CD4-positive, alpha-beta T cell treated with Interferon gamma for 1 hour (primary cell): ENCODE measurements around the gene ASB7.
A peak's percentile ranks its signal among the peaks of the same experiment; 100 is the strongest.
"Not testable (repeated sequence)": the region's sequence is repeated elsewhere in the genome, so short reads cannot be mapped to it uniquely, and the experiment has no call there.

Experiments
- DNase-seq: peaks from one replicate; pipeline ENCODE4 v3.0.0-alpha.2; 2020

Gene ASB7

DNA sequence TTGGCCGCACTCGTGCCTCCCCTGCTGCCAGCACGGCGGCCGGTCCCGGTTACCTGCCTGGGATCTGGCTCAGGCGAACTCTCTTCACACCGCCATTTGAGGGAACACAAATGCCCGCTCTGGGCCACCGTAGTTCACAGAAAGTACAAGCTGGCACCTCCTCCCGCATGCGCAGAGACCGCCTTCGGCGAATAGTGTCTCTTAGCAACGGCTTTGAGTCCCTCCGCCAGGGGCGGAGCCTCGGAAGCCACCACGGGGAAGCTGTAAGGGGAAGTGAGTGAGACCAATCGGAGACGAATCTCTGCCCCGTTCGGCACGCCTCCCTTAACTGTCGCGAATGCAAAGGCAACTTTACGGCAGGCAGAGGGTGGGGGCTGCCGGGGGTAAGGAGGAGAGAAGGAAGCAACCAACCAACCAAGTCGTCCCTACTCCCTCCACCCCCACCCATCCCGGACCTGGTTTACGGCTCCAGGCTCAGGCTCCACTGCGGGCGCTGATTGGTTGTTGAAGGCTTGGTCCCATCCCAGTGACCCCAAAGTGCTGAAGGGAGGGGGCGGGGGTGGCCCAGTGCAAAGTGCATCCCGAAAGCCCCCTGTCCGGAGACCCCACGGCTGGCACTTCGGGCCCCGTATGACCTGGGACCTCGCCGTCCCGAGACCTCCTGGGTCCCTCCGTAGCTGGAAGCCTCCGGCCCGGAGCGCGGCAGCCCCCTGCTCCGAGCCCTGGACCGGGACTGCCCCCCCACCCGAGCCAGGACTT lies at the start of gene ASB7, which contains the start of gene LINS1:
TSS of gene ASB7 (plus strand) at position 526 of the 759 bp plus-strand sequence. CDS start 9,628 bp downstream, outside the sequence.
TSS of gene LINS1 (minus strand) at position 121 of the 759 bp plus-strand sequence. CDS start 21,342 bp downstream, outside the sequence.
- DNase-seq: peak; percentile 100

GRCh38 chr15:100553468-100553867 lies 48.9 kb upstream of the ASB7 start:
- DNase-seq: no peak

- no peak for DNase-seq
Measured at GRCh38 chr15:100558771-100559254, 43.6 kb upstream of the ASB7 start.

GRCh38 chr15:100559330-100559729 lies 43.1 kb upstream of the ASB7 start:
- no peak for DNase-seq

GRCh38 chr15:100560323-100560722 lies 42.1 kb upstream of the ASB7 start:
- DNase-seq: no peak

DNA sequence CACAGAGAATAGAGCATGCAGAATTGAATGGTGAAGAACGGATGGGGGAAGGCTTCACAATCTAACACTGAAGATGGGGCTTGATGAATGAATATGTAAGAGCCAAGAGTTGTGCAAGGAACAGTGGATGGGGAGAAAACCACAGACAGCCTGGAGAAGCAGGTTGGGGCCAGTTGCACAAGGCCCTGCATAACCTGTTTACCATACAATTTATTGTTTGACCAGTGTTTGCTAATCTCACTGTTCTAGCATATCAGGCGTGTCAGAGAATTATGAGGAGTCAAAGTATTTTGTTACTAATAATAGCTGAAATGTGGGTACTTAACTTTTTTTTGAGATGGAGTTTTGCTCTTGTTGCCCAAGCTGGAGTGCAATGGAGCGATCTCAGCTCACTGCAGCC lies 36.8 kb upstream of the ASB7 start:
- DNase-seq: no peak

DNA sequence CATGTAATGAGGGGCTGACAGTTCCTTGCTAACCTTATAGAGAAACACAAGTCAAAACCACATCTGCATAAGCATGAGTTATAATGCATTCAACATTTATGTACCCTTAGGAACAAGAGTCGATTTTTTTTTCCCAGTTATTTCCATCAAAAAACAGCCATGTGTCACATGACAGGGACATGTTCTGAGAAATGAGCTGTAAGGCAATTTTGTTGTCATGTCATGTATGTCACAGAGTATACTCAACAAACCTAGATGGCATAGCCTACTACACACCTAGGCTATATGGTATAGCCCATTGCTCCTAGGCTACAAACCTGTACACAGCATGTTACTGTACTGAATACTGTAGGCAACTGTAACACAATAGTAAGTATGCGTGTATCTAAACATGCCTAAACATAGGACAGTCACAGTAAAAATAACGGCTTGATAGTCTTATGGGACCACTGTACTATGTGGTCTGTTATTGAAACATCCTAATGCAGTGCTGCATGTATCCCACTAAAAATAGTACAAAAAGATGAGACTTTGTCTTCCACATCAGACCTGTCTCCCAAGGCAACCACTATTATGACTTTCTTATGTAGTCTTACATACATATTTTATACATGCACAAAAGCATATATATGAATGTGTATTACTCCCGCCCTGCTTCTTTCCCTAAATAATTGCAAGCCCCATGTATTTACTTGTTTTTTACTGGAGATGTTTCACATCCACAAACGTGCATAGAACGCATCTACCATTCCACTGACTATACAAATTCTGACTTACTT lies 35.4 kb upstream of the ASB7 start:
- DNase-seq: no peak

DNA sequence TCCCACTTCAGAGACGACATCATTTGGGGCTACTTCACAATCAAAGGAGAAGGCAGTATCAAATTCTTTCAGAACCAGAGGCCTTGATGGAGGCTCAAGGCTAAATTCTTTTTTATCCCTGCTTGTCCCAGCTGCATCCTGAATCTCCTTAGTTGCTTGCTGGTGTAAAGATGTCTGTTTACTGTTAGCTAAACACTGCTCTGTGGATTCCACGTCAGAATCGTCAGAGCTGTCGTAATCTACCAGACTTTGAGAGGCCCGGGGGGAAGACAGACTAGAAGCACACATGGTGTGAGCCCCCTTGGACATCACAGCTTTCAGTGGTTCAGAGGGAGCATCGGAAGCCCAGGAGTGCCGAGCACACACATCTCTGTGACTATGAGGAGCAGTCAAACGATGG lies 33.0 kb upstream of the ASB7 start:
- DNase-seq: no peak

DNA sequence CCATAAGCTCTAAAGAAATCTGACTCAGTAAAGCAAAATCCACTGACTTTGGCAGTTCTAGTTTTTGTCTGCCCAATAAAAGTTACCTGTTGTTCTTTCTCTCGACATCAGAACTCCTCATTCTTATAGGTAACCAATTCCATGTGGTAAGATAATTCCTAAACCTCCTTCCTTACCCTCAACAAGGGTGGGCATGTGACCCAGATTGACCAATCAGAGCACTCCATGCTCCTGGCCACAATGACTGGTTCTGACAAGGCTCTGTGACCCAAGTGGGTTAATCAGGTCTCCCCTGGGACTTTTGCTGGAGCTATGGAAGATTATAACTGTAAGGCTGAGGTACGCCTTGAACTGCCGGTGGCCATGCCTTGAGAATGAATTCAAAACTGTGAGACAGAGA lies 32.1 kb upstream of the ASB7 start:
- no peak for DNase-seq

DNA sequence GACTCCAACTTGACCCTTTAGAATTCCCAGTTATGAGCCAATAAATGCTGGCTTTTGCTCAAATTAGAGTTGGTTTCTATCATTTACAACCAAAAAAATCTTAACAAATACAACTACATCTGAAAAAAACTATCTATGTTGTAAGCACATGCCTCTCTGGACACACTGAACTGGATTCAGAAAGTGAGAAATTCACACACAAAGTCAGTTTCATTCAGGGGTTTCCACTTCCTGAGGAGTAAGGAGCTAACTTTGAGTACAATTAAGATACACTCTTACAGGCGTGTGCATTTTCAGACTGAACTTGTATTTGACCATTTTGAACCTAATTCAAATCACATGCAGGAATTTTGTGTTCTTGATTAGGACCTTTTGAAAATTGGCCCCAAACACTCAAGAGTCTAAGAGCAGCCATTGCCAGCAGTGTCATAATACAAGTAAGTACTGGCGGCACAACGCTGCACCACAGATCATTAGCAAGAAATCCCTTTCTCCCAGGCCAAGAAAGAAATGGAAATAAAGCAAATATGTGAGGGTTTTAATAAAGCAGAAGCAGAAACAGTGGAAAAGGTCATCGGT lies 31.6 kb upstream of the ASB7 start:
- no peak for DNase-seq

GRCh38 chr15:100571592-100572167 lies 30.7 kb upstream of the ASB7 start:
- DNase-seq: no peak

DNA sequence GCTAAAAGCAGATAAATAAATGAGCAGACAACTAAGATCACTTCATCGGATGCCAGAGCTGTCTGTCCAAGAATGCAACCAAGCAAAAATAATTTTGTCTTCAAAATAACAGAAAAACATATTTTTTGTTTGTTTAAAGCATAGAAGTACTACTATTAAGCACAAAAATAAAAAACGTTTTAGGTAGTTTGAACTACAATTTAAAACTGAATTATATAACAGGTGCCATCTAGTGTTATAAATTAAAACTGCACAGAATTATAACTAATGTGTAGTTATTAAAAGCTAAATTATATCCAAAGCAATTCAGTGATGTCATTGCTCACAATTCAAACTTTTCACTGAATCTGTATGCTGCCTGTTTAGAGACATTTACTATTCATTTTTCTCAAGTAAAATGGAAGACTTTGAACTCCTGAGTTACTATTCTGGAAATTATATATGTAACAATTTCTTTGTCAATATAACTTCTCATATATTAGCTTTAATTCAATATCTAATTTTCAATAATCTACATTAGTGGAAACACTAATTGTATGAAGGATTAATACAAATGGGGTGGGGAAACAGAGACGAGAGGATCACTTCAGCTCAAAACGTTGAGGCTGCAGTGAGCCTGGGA lies 29.9 kb upstream of the ASB7 start:
- no peak for DNase-seq

GRCh38 chr15:100573526-100573925 lies 28.9 kb upstream of the ASB7 start:
- DNase-seq: no peak

DNA sequence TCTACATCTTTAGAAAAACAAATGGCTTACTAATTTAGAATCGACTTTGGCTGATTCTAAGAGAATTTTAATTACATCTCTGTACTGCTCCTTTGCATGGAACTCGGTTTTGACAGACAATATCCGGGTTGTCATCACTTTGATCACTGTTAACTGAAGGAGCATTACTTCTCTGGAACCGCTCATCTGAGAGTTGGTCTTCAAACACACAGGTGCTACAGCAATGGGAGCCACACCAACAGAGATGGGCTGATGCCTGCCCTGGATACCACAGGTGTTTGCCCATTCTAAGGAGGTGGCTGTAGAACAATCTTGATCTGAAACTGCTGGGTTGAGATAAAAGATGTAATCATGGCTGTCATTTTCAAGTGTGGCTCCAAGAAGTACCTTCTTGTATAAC lies 22.0 kb upstream of the ASB7 start:
- no peak for DNase-seq

GRCh38 chr15:100588638-100589242 lies 13.6 kb upstream of the ASB7 start:
- no peak for DNase-seq

DNA sequence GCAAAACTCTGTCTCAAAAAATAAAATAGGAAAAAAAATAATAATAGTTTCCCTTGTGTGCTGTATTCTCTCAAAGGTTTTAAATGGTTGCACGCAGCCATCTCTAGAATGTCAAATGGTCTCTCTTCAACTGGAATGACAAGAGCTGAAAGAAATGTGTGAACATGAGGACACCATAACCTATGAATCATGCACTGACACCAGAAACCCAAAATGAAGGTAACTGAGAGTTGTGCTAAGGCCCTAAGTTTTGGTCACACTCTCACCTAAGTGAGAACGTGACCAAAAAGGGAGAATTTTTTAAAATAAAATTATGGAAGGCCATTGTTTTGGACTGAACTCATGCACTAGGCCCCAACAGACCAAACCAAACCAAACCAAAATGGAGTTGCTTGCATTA lies 11.2 kb upstream of the ASB7 start:
- not testable (repeated sequence) for DNase-seq

DNA sequence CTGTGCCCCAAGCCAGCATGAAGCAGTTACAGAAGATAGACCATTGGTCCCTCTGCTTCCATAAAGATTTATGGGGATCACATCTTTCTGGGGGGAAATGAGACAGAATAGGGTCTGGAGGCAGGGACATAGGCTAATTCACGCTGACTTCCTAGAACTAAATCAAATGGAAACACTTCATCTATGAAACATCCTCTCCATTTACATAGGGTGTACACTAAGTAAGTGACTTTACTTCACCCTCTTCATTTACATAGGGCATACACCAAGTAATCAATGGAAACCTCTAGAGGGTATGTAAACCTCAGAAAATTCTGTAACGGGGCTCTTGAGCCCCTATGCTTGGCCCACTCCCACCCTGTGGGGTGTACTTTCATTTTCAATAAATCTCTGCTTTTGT lies 10.6 kb upstream of the ASB7 start:
- no peak for DNase-seq

GRCh38 chr15:100592898-100593297 lies 9.5 kb upstream of the ASB7 start:
- no peak for DNase-seq

GRCh38 chr15:100593431-100593830 lies 9.0 kb upstream of the ASB7 start:
- DNase-seq: no peak

DNA sequence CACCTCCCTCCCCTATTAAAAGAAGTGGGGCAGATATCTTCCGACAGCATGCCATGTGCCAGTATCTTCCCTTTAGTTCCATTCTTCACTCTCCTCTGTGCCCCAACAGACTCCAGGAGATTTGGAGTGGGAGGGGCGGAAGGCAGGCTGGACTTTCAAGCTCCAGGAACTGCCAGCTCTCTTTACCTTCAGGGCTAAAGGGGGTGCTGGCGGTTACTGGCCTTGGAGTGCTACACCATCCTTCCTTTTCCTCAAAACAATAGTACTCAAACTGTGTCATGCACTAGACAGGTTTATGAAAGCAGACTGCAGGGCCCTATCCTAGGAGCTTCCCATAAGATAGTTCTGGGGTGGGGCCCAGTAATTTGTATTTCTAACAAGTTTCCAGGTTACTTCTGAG lies 6.4 kb upstream of the ASB7 start:
- DNase-seq: no peak

GRCh38 chr15:100596792-100597191 lies 5.6 kb upstream of the ASB7 start:
- peak; percentile 92 for DNase-seq

- no peak for DNase-seq
Measured at GRCh38 chr15:100597862-100598261, 4.5 kb upstream of the ASB7 start.
